Measurements from ENCODE around the gene PER2.

- peak; percentile 13 to 99 (median 86) for TF ChIP-seq CTCF (IDR thresholded peaks at IDR 0.05)
- TF ChIP-seq POLR2A (IDR thresholded peaks at IDR 0.05): no peak
These were observed 31.8 kb downstream of the PER2 start for GRCh38 chr2:238256594-238257104.
